Measurements from ENCODE around the gene CSF1R.

CSF1R gene

DNA sequence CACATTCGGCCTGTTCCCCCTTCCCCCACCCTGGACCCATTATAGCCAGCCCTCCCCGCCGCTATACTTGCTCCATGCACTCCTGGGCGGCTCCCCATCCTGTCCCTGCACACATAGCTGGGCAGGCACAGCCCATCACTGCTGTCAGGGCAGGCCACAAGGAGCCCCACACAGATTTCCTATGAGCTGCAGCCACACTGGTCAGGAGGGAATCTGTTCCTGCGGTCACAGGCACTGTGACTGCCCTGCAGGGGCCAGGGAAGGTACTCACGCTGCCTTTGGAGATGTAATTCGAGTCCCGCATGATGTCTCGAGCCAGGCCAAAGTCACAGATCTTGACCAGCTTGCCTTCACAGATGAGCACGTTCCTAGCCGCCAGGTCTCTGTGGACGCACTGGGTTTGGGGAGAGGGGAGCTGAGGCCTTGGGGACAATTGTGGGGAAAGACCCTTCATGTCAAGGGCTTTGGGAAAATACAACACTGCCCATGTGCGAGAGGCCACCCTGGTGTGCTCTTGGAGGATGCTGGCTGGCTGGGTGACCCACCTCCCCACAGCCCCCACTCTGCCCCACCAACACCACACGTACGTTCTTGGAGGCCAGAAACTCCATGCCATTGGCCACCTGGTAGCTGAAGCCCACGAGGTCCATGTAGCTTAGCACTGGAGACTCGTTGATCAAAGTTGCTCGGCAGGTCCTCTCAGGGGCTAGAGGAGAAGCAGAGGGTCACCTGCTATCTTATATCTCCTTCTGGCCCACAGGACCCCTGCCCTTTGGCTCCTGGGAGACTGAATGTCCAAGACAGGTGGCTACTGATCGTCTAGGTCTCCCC lies 34.5 kb upstream of the CSF1R start:
- no peak for DNase-seq

DNA sequence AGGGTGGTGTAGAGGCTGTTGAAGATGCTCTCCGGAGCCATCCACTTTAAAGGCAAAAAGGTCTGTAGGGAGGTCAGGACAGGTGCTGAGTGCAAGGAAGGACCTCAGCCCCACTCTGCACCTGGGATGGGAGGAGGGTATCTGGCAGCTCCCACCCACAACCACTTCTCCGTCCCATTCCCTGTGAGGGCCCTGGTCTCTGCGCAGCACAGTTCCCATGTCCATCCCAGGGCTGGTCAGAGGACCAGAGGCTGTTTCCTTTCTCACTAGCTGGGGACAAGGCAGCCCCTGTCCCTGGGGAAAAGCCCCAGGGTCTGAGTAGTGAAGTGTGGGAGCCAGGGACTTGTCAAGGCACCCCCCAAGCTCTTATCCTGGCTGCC lies 33.7 kb upstream of the CSF1R start:
- DNase-seq, result no peak

DNA sequence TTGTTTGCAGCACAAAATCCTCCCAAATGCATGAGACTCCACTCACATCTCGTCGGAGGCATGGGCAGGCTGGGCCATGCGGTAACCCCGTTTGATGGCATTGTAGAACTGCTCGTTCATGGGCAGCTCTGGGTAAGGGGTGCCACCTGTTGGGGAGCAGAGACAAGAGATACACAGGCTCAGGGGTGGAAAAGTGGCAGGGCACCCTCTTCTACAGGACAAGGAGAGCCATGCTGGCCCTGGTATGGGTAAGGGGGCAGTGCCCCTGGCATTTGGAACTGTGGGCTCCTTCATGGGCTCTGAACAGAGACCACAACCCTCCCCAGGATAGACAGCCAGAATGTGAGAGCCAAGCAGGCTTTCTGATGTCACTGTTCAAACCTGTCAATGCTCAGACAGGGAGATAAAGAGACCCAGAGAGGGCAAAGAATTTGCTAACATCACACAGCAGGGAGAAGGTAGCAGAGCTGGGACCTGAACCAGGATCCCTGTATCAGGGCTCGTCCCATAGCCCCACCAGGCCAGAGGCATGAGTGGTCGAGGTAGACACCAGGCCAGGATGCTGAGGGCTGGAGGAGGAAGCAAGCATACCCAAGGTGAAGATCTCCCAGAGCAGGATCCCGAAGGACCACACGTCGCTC lies 33.2 kb upstream of the CSF1R start:
- DNase-seq, result no peak

DNA sequence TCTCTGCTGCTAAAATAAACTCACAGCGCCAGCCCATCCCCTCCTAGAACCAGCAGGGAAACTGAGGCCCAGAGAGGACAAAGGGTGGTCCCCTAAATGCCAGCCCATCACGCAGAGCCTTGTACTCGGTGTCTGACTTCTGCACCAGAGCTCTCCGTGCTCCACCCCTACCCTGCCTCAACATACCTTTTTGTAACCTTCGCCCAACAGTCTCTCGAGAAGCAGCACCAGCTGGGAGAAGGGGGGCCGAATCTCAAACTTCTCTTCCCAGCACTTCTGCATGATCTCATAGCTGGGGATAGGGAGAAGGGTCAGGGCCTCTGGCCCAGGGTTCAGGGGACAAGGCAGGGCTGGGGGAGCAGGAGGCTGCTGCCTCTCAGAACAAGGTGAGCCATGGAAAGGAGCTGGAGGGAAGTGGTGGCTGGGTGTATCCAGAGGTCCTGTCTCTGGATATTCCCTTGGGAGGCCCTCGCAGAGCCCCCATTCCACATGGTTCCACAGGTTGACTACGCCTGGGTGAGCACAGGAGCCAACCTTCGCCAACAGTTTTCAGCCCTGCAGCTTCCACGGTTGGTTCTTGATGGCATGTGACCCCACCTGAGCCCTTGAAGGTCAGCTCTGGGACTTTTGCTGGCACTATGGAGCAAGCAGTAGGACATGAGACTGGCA lies 32.3 kb upstream of the CSF1R start:
- DNase-seq, result no peak

DNA sequence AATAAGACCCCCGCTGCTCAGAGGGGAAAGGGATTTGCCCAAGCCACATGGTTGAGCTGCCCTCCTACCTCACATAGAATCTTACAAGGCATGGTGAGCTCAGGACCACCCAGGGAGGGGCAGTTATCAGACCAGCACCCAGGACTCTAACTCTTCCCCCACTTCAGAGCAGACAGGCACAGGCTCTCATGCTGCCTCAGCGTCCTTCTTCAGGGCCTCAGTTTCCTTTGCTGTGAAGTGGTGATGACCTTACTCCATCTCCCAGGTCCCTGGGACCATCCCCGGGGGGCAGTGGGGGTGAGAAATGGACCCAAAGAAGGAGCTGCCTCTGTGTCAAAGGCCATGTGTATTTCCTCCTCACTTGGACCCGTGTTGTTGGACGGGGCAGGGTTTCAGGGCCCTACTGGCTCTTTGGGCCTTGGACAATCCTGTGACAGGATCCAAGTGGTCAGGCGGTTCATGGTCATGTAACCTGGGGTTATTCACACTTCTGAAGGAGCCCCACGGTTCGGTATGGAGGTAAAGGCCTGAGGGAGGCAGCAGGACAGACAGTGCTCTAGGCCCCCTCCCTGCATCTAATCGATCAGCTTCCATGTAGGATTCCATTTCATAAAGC lies 31.7 kb upstream of the CSF1R start:
- no peak for DNase-seq

DNA sequence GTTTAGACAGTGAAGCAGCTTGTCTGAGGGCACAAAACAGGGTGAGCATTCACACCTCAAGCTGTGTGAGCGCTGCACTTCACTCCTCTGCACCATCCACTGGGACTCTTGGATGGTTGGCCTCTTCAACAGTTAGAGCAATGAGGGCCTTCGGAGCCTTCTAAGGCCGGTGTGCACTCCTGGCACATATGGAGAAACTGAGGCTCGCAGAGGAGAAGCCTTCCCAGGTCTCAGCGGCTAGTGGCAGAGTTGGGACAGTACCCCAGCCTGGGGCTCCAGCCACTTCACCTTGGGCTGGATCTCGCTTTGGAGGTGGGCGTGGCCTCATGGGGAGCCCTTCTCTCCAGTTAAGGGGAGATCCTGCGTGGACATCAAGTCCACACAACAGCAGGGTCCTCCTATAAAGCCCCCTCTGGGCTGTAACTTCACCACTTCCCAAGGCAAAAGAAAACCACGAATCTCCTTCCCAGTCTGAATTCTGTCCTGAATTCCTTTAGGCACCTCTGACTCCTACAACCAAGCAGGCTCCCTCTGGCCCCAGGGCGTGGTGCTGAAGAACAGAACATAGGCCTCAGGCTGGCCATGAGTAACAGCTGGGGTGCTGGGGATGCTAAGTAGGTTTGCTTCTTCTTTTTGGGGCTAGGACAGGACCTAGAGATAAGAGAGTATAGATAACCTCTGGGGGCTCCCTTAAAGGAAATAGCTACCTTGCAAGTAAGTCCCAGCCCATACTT lies 30.5 kb upstream of the CSF1R start:
- DNase-seq, result no peak

DNA sequence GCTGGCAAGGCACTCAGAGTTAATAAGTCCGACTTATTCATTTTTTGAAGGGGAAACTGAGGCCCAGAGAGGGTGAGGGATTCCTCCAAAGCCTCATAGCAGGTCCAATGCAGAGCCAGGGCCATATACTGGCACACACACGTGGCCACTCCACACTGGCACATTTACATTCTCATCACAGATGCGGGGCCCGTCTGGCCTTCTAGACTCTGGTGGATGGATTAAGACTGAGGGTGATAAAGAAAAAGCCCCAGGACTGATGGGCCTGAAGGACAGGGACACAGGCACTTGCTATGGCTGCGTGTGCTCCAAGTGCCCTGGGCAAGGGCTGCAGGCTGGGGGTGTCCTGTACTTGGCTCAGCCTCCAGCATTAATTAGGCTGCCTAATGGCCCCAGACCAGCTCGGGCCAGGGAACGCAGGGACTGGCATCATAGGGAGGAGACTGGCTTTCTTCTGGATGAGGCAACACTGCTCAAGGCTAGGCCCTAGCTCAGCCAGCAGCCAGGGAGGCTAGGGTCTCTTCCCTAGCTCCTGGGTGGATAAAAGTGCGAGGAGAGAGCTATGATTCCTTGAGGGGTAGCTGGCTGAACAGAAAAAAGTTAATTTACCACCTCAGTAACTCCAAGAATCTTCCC lies 28.5 kb upstream of the CSF1R start:
- DNase-seq, result no peak

DNA sequence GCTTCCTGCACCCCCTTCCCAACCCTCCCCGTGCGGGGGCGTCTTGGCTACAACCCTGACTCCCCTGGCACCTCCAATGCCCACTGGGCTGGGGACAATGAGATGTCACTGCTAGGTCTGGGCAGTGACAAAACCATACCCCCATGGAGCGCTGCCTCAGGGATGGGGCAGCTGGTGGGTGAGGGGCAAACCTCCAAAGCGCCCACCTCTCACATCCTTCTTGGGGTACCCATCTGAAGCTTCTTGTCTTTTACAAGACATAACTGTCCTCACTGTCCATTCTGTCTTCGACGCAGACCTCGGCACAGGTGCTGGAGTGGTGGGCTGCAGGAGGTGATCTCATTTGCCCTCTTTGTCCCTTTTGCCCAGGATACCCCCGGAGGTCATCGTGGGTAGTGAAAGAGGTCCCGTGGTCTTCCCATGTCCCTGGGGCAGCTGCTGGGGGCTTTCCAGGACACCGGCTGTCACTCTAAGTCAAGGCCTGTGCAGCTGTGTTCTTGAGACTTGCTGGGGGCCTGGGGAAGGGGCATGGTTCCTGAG lies 27.8 kb upstream of the CSF1R start:
- no peak for DNase-seq

DNA sequence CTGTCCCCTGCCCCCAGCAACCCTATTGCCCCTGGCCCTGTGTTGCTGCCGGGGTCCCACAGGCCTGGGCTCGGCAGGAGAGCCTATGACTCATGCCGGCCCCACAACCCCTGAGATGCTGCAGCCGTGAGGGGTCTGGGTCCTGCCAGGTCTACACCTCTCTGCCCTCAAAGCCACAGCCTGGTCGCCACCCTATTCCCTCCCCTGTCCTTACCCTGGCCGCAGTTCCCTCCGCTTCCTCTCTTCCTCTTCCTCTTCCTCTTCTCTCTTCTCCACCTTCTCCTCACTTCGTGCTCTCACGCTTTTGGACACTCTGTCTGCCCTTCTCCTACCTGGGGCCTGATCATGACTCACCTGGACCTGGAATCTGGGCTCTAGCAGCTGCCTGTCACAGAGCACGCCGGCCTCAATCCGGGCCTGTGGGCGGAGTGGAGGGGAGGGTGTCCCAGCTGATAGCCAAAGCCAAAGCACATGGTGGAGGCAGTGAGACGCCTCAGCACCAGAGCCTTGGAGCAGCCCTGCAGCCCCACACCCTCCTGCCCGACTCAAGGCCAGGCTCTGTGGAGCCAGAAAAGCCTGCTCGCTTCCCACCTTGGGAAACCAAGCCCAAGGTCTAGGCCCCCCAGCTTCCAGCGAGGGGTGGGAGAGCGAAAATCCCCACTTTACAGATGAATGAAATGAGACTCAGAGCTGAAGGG lies 26.8 kb upstream of the CSF1R start:
- DNase-seq, result no peak

DNA sequence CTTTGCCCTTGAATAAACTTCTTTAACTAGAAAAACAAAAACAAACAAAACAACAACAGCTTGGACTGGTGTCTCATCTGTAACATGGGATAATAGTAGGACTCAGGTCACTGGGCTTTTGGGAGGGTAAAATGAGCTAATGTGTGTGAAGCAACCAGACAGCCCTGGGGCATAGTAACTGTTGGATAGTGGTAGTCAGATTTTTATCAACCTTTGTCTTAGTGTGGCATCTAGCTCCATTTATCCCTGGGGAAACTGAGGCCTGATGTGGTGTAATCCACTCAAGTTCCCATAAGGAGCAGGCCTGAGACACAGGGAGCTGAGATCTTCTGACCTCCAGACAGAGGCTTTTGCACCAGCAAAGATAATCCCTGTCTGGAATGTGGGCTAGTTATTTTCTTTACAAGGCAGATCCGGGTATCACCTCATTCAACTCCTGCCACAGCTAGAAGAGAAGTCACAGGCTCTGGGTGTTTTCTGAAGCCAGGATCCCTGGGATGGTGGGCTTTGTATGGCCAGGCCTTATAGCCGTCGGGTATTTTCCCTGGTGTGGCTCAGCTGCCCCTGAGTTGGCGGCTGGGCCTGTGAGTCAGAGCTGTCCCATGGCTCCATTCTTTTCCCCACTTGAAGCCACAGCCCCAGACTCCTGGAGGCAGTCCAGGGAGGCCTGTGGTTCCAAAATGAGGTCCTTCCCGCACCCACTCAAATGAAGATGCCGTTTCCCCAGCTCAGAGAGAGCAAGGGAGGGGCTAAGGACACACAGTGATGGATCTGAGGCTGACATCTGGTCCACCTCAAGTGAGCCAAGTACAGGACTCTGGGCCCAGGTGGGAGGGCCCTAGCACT lies 26.1 kb upstream of the CSF1R start:
- DNase-seq, result no peak

DNA sequence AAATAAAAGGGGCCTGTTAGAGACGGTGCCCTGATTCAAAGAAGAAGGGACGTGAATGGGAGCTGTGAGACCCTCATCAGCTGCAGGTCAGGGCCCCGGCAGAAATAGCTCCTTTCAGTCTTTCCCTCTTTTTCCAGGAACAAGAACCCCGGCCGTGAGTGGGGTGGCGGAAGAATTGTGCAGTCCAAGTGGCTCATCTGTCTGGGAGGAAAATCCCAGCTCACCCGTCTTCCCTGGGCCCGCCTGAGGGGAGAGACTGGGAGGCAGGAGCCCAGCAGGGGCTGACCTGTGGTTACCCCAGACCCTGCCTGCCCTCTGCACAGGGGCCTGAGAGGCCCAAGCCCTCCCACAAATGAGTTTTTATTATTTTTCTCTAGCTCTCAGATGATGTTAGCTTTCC lies 24.8 kb upstream of the CSF1R start:
- no peak for DNase-seq

DNA sequence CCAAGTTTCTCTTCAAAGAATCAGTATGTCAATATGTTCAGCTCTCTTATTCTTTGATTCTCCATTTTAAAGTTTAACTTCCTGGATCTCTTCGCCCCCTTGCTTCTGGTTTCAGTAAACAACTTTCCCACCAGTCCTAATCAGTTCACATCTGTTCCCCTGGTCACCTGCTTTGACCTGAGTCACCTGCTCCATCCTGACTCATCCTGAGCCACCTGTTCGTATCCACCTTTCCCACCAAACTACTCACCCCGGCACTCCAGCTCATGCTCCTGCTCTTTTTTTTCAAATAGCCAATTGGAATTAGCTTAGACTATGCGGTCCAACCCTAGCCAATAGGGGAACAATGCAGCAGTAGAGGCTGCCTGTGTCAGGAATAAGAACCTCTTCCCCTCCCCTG lies 23.6 kb upstream of the CSF1R start:
- DNase-seq, result no peak

DNA sequence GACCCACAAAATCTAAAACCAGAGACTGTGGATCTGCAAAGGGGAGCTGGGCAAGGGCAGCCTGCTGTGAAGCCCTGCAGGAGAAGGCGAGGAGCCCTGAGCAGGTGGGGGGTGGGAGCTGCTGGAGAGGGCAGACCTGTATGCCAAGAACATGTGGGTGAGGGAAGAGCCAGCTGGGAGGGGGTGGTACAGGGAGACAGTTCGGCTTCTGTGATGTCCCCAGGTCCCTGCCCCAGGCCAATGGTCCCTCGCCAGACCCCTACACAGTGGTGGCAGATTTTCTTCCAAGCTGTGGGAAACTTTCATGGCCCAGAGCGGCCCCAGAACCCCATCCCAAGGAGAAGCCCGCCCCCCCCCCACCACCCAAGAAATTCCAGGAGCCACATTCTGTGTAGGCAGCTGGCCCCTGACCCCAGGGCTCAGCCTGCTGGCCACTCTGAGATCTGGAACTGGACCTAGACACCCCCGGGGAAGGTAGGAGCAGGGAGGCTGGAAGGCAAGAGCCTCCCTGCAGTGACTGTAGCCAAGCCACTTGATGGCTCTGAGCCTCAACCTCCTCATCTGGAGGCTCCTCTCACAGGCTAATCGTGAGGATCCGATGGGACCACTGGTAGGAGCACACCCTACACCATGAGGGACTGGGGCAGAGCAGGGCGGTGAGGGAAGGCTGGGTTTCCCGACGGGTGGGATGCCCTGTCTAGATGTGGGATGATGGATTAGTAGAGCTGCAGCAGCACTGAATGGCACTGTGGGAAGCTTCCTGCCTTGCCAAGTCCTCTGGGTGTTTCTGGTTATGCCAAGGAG lies 22.6 kb upstream of the CSF1R start:
- no peak for DNase-seq

DNA sequence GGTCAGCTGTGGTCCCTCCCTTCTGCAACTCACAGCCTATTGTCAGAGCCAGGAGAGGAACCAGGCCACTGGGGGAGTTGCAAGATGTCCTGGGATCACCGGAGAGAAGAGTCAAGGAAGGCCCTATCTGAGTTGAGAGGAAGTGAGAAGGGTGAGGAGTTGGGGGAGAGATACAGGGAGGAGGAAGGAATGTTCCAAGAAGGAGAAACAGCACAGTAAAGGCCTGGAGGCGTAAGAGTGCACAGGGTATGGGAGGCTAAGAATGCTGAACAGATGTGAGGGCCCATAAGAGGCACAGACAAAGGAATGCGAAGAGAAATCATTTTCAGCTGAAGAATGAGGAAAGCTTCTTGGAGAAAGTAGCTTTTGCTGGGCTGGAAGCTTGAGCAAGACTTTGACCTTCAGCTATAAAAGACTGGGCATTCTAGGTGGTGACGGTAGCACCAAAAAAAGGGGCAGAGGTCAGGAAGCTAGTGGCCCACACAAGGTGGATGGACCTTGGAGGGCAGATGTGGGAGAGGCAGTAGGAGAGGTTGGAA lies 21.6 kb upstream of the CSF1R start:
- DNase-seq, result no peak

DNA sequence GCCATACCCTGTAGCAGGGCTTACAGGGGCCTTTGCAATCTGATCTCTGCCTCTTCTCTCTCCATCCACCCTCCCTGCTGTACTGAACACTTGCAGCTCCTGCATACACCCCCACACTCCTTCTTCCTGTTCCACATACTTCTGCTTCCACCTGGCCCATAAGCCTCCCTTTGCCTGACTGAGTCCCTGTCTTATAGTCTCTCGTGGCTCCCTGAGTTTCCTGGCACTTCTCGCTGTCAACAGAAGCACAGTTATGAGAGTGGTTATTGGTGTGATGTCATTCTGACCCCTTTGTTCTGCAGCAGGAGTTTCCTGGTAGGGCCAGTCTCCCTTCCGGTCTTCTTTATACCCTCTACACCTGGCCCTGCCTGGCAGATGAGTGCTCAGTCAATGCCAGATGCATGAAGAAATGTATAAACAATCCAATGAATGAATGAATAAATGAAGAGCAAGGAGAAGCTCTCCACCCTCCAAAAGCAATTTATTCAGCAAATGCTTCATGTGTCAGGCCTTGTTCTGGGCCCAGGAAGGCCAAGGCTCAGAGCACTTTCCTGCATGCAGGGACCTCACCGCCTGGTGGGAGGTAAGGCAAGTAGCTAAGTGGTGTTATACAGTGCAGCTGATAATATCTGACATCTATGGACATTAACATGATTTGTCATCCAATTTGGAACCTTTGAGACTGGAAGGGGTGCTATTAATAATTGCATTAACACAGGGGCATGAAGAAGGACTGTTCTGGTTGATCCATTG lies 20.5 kb upstream of the CSF1R start:
- no peak for DNase-seq

DNA sequence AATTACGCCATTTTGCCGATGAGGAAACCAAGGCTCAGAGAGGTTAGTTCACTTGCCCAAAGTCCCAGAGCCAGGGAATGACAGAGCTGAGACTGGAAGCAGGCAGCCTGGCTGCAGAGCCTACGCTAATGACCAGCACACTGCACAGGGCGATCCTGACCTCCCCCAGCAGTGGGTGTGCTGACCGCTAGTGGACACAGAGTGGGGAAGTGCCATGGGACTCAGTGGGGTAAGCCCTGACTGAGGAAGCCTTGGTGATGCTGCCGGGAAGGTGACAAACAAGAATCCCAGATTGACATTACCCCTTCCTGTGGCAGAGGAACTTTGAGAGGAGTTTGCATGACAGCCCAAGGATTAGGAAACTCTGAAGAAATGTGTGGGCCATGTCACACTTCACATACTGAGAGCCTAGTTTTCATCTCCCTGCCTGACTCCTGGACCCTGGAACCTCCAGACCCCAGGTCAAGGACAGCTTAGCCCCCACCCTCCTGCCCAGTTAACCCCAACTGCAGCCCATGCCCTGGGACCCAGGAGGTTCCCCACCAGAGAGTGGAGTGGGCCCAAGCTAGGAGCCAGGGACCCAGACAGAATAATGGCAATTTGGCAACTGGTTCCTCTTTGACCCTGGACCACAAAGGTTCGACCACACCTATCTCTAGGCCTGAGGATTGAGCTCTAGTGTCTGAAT lies 19.7 kb upstream of the CSF1R start:
- no peak for DNase-seq

DNA sequence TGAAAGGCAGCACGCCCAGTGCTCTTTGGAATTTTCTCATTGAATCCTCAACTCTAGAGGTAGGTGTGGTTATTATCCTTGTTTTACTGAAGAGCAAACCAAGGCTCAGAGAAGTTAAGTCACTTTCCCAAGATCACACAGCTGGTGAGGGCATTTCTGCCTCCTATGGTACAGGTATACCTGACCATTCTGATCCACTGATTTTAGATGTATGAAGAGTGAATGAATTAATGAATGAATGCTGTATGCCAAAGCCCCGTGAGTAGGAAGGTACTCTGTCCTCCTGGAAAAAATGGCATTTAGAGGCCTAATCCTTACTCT lies 18.2 kb upstream of the CSF1R start:
- no peak for DNase-seq

Data from NCI-H526 treated with DMSO at 0.1 percent for 48 hours (cell line).